A549 (cell line): ENCODE measurements around the gene ZNF586.

Experiments
- CHD2 ChIP-seq: fragments of 150-350 bp; IDR thresholded peaks from 2 replicates; pipeline ENCODE4 v1.6.1; 2014; ENCODE audit warnings: low read length; ENCODE audit not compliant: partially characterized antibody
- HOXA7 ChIP-seq: fragments of 250-450 bp; sonication (Bioruptor Pico); IDR thresholded peaks from 2 replicates; pipeline ENCODE4 v1.5.0; 2020; ENCODE audit warnings: mild to moderate bottlenecking, moderate library complexity
- JUN ChIP-seq, 2 experiments: fragments of >200 bp; sonication (Bioruptor Twin); formaldehyde crosslinking; IDR thresholded peaks; 2 replicates in 1 of 2; 3 replicates in 1 of 2; pipeline ENCODE4 v1.6.1; 2016 to 2017
- MAFK ChIP-seq: fragments of 450-650 bp; IDR thresholded peaks from 2 replicates; pipeline ENCODE4 v1.6.1; 2014; ENCODE audit not compliant: partially characterized antibody
- MAX ChIP-seq: IDR thresholded peaks from 2 replicates; pipeline ENCODE4 v1.6.1; 2012
- POLR2A ChIP-seq: IDR thresholded peaks from 2 replicates; pipeline ENCODE4 v1.6.1; 2012; ENCODE audit warnings: mild to moderate bottlenecking, low read length
- RAD21 ChIP-seq, 2 experiments: fragments of >200 bp in 1 of 2; sonication (Bioruptor Twin) in 1 of 2; formaldehyde crosslinking in 1 of 2; IDR thresholded peaks in 1 of 2; conservative IDR thresholded peaks in 1 of 2; 2 replicates in 1 of 2; 3 replicates in 1 of 2; pipeline ENCODE4 v1.6.1; 2012 to 2018; ENCODE audit warnings: inconsistent platforms in 1 of 2
- RFX5 ChIP-seq: fragments of 450-650 bp; IDR thresholded peaks from 2 replicates; pipeline ENCODE4 v1.7.1; 2014; ENCODE audit warnings: antibody characterized with exemption, mild to moderate bottlenecking, moderate library complexity
- SMC3 ChIP-seq: fragments of >200 bp; sonication (Bioruptor Twin); formaldehyde crosslinking; IDR thresholded peaks from 3 replicates; pipeline ENCODE4 v1.6.1; 2018; ENCODE audit warnings: inconsistent platforms
- TF ChIP-seq, protein P1 (sequence below): fragments of 450-650 bp; IDR thresholded peaks from 2 replicates; pipeline ENCODE4 v1.6.1; 2014; ENCODE audit warnings: antibody characterized with exemption
- TF ChIP-seq, protein P2 (sequence below): fragments of >200 bp; sonication (Bioruptor Twin); formaldehyde crosslinking; IDR thresholded peaks from 3 replicates; pipeline ENCODE4 v1.5.1; 2016

DNA sequence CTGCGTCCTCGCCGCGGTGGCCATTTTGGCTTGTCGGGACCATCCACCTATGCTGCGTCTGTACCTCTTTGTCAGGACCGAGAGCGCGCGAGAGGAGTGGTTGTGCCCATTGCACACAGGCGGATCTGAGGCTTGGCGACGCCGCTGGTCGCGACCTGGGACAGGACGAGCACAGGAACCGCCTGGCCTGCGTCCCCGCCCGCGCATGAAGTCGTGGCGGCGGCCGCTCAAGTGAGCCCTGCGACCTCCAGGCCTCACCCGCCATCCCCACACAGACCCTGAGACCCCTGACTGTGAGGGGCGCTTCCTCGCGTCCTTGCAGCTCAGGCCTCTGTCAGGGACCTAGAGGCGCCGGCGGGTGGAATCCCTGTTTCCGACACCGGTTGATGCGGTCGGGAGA lies 16.8 kb downstream of the ZNF586 start:
- TF ChIP-seq, protein P1, sequence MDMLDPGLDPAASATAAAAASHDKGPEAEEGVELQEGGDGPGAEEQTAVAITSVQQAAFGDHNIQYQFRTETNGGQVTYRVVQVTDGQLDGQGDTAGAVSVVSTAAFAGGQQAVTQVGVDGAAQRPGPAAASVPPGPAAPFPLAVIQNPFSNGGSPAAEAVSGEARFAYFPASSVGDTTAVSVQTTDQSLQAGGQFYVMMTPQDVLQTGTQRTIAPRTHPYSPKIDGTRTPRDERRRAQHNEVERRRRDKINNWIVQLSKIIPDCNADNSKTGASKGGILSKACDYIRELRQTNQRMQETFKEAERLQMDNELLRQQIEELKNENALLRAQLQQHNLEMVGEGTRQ, result no peak
- TF ChIP-seq RAD21 (conservative IDR thresholded peaks at IDR 0.05 in 1 of 2, IDR thresholded peaks at IDR 0.05 in 1 of 2) (no peak), MAFK (no peak), POLR2A (no peak), RFX5 (no peak), HOXA7 (CRISPR knock-in tag) (no peak), MAX (no peak), SMC3 (no peak), CHD2 (no peak), JUN (IDR thresholded peaks at IDR 0.05) (no peak)
- TF ChIP-seq, protein P2, sequence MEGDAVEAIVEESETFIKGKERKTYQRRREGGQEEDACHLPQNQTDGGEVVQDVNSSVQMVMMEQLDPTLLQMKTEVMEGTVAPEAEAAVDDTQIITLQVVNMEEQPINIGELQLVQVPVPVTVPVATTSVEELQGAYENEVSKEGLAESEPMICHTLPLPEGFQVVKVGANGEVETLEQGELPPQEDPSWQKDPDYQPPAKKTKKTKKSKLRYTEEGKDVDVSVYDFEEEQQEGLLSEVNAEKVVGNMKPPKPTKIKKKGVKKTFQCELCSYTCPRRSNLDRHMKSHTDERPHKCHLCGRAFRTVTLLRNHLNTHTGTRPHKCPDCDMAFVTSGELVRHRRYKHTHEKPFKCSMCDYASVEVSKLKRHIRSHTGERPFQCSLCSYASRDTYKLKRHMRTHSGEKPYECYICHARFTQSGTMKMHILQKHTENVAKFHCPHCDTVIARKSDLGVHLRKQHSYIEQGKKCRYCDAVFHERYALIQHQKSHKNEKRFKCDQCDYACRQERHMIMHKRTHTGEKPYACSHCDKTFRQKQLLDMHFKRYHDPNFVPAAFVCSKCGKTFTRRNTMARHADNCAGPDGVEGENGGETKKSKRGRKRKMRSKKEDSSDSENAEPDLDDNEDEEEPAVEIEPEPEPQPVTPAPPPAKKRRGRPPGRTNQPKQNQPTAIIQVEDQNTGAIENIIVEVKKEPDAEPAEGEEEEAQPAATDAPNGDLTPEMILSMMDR, result no peak
